GM19193 (cell line): ENCODE data around the gene ARMC3.

Experiments
- POLR2A ChIP-seq: IDR thresholded peaks from 4 replicates; pipeline ENCODE4 v1.6.1; 2011; ENCODE audit not compliant: insufficient read depth, insufficient read length; ENCODE audit errors: extremely low read depth

The ARMC3 gene

GRCh38 chr10:22913474-22914092 lies 14.3 kb upstream of the ARMC3 start:
- no peak for TF ChIP-seq POLR2A

GRCh38 chr10:22915314-22915713 lies 12.5 kb upstream of the ARMC3 start:
- TF ChIP-seq POLR2A, result no peak

- TF ChIP-seq POLR2A, result no peak
Observed at GRCh38 chr10:22925088-22925487, 2.8 kb upstream of the ARMC3 start.

- TF ChIP-seq POLR2A, result no peak
Observed at GRCh38 chr10:22927166-22927565, 687 bp upstream of the ARMC3 start.

- TF ChIP-seq POLR2A, result no peak
Observed at GRCh38 chr10:22931948-22932347, 4.1 kb downstream of the ARMC3 start.

- no peak for TF ChIP-seq POLR2A
Observed at GRCh38 chr10:22932626-22933370, 4.9 kb downstream of the ARMC3 start.

GRCh38 chr10:22934726-22935125 lies 6.9 kb downstream of the ARMC3 start:
- no peak for TF ChIP-seq POLR2A

GRCh38 chr10:22942437-22942836 lies 14.6 kb downstream of the ARMC3 start:
- no peak for TF ChIP-seq POLR2A

- no peak for TF ChIP-seq POLR2A
Observed at GRCh38 chr10:22945934-22946673, 18.3 kb downstream of the ARMC3 start.

GRCh38 chr10:22954970-22955369 lies 27.1 kb downstream of the ARMC3 start:
- TF ChIP-seq POLR2A, result no peak

GRCh38 chr10:22958338-22958737 lies 30.5 kb downstream of the ARMC3 start:
- TF ChIP-seq POLR2A, result no peak

GRCh38 chr10:22959292-22959691 lies 31.4 kb downstream of the ARMC3 start:
- no peak for TF ChIP-seq POLR2A

- TF ChIP-seq POLR2A, result no peak
Observed at GRCh38 chr10:22959950-22960349, 32.1 kb downstream of the ARMC3 start.

- no peak for TF ChIP-seq POLR2A
Observed at GRCh38 chr10:22962817-22963216, 35.0 kb downstream of the ARMC3 start.

- no peak for TF ChIP-seq POLR2A
Observed at GRCh38 chr10:22969704-22970103, 41.9 kb downstream of the ARMC3 start.

- no peak for TF ChIP-seq POLR2A
Observed at GRCh38 chr10:22976534-22976933, 48.7 kb downstream of the ARMC3 start.

- TF ChIP-seq POLR2A, result no peak
Observed at GRCh38 chr10:22977751-22978150, 49.9 kb downstream of the ARMC3 start.

GRCh38 chr10:22978287-22978686 lies 50.4 kb downstream of the ARMC3 start:
- no peak for TF ChIP-seq POLR2A
